Astrocyte (in vitro differentiated cells and primary cell): Measurements from ENCODE around the gene PCNT. TPM values are rescaled to one million over a fixed set of nuclear protein-coding genes. Genes with fewer than 3 reads are reported as not detected.

Source experiments
- DNase-seq: peaks from one replicate; pipeline ENCODE4 v3.0.0-alpha.2; 2010; ENCODE audit warnings: low read depth
- FAIRE-seq: peaks from 2 replicates; lab custom pipeline; 2011; peaks lifted over from hg19 to GRCh38; lab: Jason Lieb, UNC
- H2AFZ ChIP-seq: 2 replicates; pipeline ENCODE4 v1.6.0; 2012; ENCODE audit warnings: low read depth, low read length, inconsistent platforms
- H3K27ac ChIP-seq: 2 replicates; pipeline ENCODE4 v1.5.1; 2011; ENCODE audit warnings: low read depth, low read length, inconsistent platforms
- H3K27me3 ChIP-seq: 2 replicates; pipeline ENCODE4 v1.6.0; 2011; ENCODE audit warnings: low read length, inconsistent platforms; ENCODE audit not compliant: insufficient read depth
- H3K36me3 ChIP-seq: 2 replicates; pipeline ENCODE4 v1.5.1; 2011; ENCODE audit warnings: low read length, inconsistent platforms; ENCODE audit not compliant: insufficient read depth
- H3K4me1 ChIP-seq: 2 replicates; pipeline ENCODE4 v1.5.1; 2011; ENCODE audit warnings: low read length, inconsistent platforms; ENCODE audit not compliant: insufficient read depth
- H3K4me2 ChIP-seq: 2 replicates; pipeline ENCODE4 v1.6.0; 2012; ENCODE audit warnings: low read length, inconsistent platforms
- H3K4me3 ChIP-seq: 2 replicates; pipeline ENCODE4 v1.5.1; 2011; ENCODE audit warnings: low read depth, mild to moderate bottlenecking, low read length, inconsistent platforms; ENCODE audit not compliant: insufficient read depth
- H3K79me2 ChIP-seq: 2 replicates; pipeline ENCODE4 v1.6.0; 2012; ENCODE audit warnings: mild to moderate bottlenecking, low read length, inconsistent platforms; ENCODE audit not compliant: insufficient read depth
- H3K9ac ChIP-seq: 2 replicates; pipeline ENCODE4 v1.6.0; 2012; ENCODE audit warnings: mild to moderate bottlenecking, low read length, inconsistent platforms
- H3K9me3 ChIP-seq: 2 replicates; pipeline ENCODE4 v1.5.1; 2012; ENCODE audit warnings: low read depth, mild to moderate bottlenecking, low read length, inconsistent platforms; ENCODE audit not compliant: insufficient read depth
- H4K20me1 ChIP-seq: 2 replicates; pipeline ENCODE4 v1.6.0; 2012; ENCODE audit warnings: low read length, inconsistent platforms; ENCODE audit not compliant: insufficient read depth
- H3K27ac Mint-ChIP-seq: one replicate; pipeline ENCODE4 v1.8.0; 2021; ENCODE audit warnings: mild to moderate bottlenecking, mixed read lengths; ENCODE audit not compliant: unreplicated experiment
- H3K27me3 Mint-ChIP-seq: one replicate; pipeline ENCODE4 v1.8.0; 2021; ENCODE audit warnings: low read depth, mixed read lengths; ENCODE audit not compliant: unreplicated experiment
- H3K36me3 Mint-ChIP-seq: one replicate; pipeline ENCODE4 v1.8.0; 2021; ENCODE audit warnings: low read depth, mixed read lengths; ENCODE audit not compliant: unreplicated experiment
- H3K4me1 Mint-ChIP-seq: one replicate; pipeline ENCODE4 v1.8.0; 2021; ENCODE audit warnings: low read depth, mixed read lengths; ENCODE audit not compliant: unreplicated experiment
- H3K4me3 Mint-ChIP-seq: one replicate; pipeline ENCODE4 v1.8.0; 2021; ENCODE audit warnings: mild to moderate bottlenecking, moderate library complexity, mixed read lengths; ENCODE audit not compliant: unreplicated experiment
- H3K9me3 Mint-ChIP-seq: one replicate; pipeline ENCODE4 v1.8.0; 2021; ENCODE audit warnings: mild to moderate bottlenecking, mixed read lengths; ENCODE audit not compliant: unreplicated experiment
- EZH2 ChIP-seq: IDR thresholded peaks from 2 replicates; pipeline ENCODE4 v1.6.1; 2012; ENCODE audit warnings: mild to moderate bottlenecking, low read length, inconsistent platforms; ENCODE audit not compliant: insufficient read depth
- total RNA-seq: library from RNA; stranded (reverse); gene quantifications from 2 replicates; pipeline ENCODE4 v1.2.1, GENCODE V29; 2021
- TF ChIP-seq, protein P1 (sequence below): IDR thresholded peaks from 2 replicates; pipeline ENCODE4 v1.5.1; 2011; ENCODE audit warnings: low read depth, mild to moderate bottlenecking, inconsistent platforms, low read length, moderate library complexity; ENCODE audit not compliant: insufficient read depth

PCNT gene
- total RNA-seq, 1 donor from 2014 or later: 19.9 TPM

DNA sequence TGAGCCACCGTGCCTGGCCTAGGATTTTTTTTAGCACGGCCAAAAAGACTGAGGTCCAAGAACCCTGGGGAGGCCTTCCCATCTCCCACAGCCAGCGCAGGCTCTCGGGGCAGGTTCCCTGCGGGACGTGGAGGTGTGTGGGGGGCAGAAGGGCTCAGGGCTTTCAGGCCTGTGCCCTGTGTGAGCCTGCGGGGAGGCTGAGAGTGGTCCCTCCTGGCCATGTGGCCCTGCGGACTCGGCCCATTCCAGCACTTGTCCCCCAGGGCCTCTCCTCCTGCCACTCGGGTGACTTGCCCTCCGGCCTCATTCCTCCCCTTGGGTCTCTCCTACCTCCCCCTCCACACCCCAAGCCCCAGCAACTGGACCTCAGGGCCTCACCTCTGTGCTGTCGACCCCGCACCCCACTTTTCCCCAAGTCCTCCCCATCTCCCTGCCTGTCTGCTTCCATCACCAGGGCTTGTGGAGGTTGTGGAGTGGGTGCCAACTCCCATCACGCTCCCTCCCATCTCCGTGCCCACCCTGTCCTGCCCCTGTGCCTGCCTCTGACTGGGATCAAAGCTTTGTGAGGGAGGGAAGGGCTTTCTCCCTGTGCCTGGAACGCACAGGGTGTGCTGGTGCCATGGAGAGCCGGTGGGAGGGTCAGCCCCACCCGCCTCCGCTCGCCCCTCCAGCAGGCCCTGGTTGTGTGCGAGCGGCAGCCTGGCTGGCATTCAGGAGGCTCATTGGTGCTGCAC, 102.5 kb downstream of the PCNT start:
- no peak overlapping the region for H3K27ac ChIP-seq
- H3K4me2 ChIP-seq: no peak overlapping the region
- no peak overlapping the region for H3K9ac ChIP-seq
- Mint-ChIP-seq H3K27ac (no peak overlapping the region), H3K36me3 (peaks cover 14% of the 10 kb centered on the region), H3K9me3 (no peaks in the 10 kb centered on the region), H3K27me3 (no peaks in the 10 kb centered on the region), H3K4me3 (no peak overlapping the region), H3K4me1 (no peaks in the 10 kb centered on the region)
- no peak for DNase-seq
- H3K79me2 ChIP-seq: no peaks in the 10 kb centered on the region
- H3K4me3 ChIP-seq: no peak overlapping the region
- no peak overlapping the region for H2AFZ ChIP-seq
- no peak for TF ChIP-seq EZH2
- TF ChIP-seq, protein P1, sequence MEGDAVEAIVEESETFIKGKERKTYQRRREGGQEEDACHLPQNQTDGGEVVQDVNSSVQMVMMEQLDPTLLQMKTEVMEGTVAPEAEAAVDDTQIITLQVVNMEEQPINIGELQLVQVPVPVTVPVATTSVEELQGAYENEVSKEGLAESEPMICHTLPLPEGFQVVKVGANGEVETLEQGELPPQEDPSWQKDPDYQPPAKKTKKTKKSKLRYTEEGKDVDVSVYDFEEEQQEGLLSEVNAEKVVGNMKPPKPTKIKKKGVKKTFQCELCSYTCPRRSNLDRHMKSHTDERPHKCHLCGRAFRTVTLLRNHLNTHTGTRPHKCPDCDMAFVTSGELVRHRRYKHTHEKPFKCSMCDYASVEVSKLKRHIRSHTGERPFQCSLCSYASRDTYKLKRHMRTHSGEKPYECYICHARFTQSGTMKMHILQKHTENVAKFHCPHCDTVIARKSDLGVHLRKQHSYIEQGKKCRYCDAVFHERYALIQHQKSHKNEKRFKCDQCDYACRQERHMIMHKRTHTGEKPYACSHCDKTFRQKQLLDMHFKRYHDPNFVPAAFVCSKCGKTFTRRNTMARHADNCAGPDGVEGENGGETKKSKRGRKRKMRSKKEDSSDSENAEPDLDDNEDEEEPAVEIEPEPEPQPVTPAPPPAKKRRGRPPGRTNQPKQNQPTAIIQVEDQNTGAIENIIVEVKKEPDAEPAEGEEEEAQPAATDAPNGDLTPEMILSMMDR: no peak
- no peaks in the 10 kb centered on the region for H3K4me1 ChIP-seq
- H3K36me3 ChIP-seq: peaks cover 3% of the 10 kb centered on the region
- H3K27me3 ChIP-seq: no peaks in the 10 kb centered on the region
- H4K20me1 ChIP-seq: no peaks in the 10 kb centered on the region
- H3K9me3 ChIP-seq: no peaks in the 10 kb centered on the region
- FAIRE-seq: no peak

DNA sequence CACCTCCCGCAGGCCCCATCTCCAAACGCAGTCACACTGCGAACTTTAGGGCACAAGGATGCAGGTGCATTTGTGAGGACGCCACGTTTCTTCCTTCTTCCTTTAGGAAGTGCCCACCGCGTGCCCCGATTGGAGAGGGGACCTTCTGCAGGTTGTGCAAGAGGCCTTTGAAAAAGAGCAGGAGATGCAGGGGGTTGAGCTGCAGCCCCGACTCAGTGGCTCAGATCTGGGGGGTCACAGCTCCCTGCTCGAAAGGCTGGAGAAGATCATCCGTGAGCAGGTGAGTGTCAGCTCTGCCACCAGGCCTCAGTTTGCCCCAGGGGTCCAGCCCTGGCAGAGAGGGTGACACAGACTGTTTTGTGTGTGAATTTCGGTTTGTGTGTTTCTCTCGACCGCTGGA, 103.6 kb downstream of the PCNT start:
- H3K4me1 ChIP-seq: no peaks in the 10 kb centered on the region
- H3K4me2 ChIP-seq: no peak overlapping the region
- no peak overlapping the region for H3K27ac ChIP-seq
- no peak for TF ChIP-seq EZH2
- TF ChIP-seq, protein P1: no peak
- no peak overlapping the region for H2AFZ ChIP-seq
- Mint-ChIP-seq H3K27me3 (no peaks in the 10 kb centered on the region), H3K4me3 (no peak overlapping the region), H3K36me3 (peaks cover 20% of the 10 kb centered on the region), H3K4me1 (no peaks in the 10 kb centered on the region), H3K9me3 (no peaks in the 10 kb centered on the region), H3K27ac (no peak overlapping the region)
- no peak for DNase-seq
- no peak overlapping the region for H3K9ac ChIP-seq
- H3K27me3 ChIP-seq: no peaks in the 10 kb centered on the region
- H3K36me3 ChIP-seq: peaks cover 10% of the 10 kb centered on the region
- H3K79me2 ChIP-seq: no peaks in the 10 kb centered on the region
- H3K9me3 ChIP-seq: no peaks in the 10 kb centered on the region
- no peak for FAIRE-seq
- H3K4me3 ChIP-seq: no peak overlapping the region
- H4K20me1 ChIP-seq: no peaks in the 10 kb centered on the region

DNA sequence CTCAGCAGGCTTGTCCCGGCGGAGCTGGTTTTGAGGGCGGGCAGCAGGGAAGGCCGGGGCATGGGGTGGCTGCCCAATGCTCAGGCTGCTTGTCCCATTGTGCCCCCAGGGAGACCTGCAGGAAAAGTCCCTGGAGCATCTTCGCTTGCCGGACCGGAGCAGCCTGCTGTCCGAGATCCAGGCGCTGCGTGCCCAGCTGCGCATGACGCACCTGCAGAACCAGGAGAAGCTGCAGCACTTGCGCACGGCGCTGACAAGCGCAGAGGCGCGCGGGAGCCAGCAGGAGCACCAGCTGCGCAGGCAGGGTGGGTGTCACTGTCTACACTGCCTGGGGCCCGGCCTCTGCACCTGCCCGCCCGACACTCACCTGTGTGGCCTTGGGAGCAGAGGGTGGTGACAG, 104.3 kb downstream of the PCNT start:
- no peak overlapping the region for H3K4me2 ChIP-seq
- H4K20me1 ChIP-seq: no peaks in the 10 kb centered on the region
- H3K79me2 ChIP-seq: no peaks in the 10 kb centered on the region
- no peak overlapping the region for H3K4me3 ChIP-seq
- no peaks in the 10 kb centered on the region for H3K4me1 ChIP-seq
- H3K27ac ChIP-seq: no peak overlapping the region
- no peaks in the 10 kb centered on the region for H3K9me3 ChIP-seq
- no peak overlapping the region for H3K9ac ChIP-seq
- no peak overlapping the region for H2AFZ ChIP-seq
- Mint-ChIP-seq H3K9me3 (no peaks in the 10 kb centered on the region), H3K4me1 (no peaks in the 10 kb centered on the region), H3K36me3 (peaks cover 20% of the 10 kb centered on the region), H3K4me3 (no peak overlapping the region), H3K27me3 (no peaks in the 10 kb centered on the region), H3K27ac (no peak overlapping the region)
- TF ChIP-seq, protein P1: no peak
- TF ChIP-seq EZH2: no peak
- DNase-seq (no peak), FAIRE-seq (no peak)
- peaks cover 10% of the 10 kb centered on the region for H3K36me3 ChIP-seq
- H3K27me3 ChIP-seq: no peaks in the 10 kb centered on the region
